ENCODE results near the gene NKAIN2.

NKAIN2 gene

GRCh38 chr6:124613031-124613430 lies 809.4 kb downstream of the NKAIN2 start:
- no peak overlapping the region for H4K8ac ChIP-seq (ENCODE audit: low read depth, low read length)
- H4K5ac ChIP-seq (ENCODE audit: low read length): no peak overlapping the region
- no peak overlapping the region for H3K9ac ChIP-seq (ENCODE audit: low read length)
- H3K23ac ChIP-seq (ENCODE audit: low read length): no peak overlapping the region
- H3K56ac ChIP-seq (ENCODE audit: low read length): no peak overlapping the region
- no peak overlapping the region for H3K27ac ChIP-seq (ENCODE audit: low read depth, low read length)
- DNase-seq: no peak
- H3K4me2 ChIP-seq (ENCODE audit: low read length): no peak overlapping the region
- no peak overlapping the region for H3K4me3 ChIP-seq (ENCODE audit: low read length)
- H2BK5ac ChIP-seq (ENCODE audit: low read length): no peak overlapping the region
- no peak overlapping the region for H2BK15ac ChIP-seq (replicated peaks; ENCODE audit: low read depth)
- H3K4ac ChIP-seq (ENCODE audit: low read depth, low read length): no peak overlapping the region
- H3K27me3 ChIP-seq (ENCODE audit: insufficient read depth, low read length, poor library complexity): no peaks in the 10 kb centered on the region
- H3K18ac ChIP-seq (ENCODE audit: low read length): no peak overlapping the region
- no peaks in the 10 kb centered on the region for H3K79me1 ChIP-seq (ENCODE audit: low read length)
- H3K4me1 ChIP-seq (ENCODE audit: control insufficient read depth, low read depth, low read length): no peaks in the 10 kb centered on the region
- H3K36me3 ChIP-seq (ENCODE audit: control insufficient read depth, insufficient read depth, low read length): no peaks in the 10 kb centered on the region
- no CpG with 5 or more reads among the region's 2 CpGs for WGBS (ENCODE audit: extremely low coverage, insufficient coverage, low lambda C conversion rate)
- no peak overlapping the region for H2AK5ac ChIP-seq (ENCODE audit: low read length)
- H2BK120ac ChIP-seq (ENCODE audit: low read depth, low read length): no peak overlapping the region
- H3K79me2 ChIP-seq (ENCODE audit: control insufficient read depth, insufficient read depth, low read length): no peaks in the 10 kb centered on the region

- H3K4ac ChIP-seq (ENCODE audit: low read depth, low read length): no peak overlapping the region
- WGBS (ENCODE audit: extremely low coverage, insufficient coverage, low lambda C conversion rate): no CpG with 5 or more reads among the region's 5 CpGs
- no peak overlapping the region for H3K4me2 ChIP-seq (ENCODE audit: low read length)
- no peak overlapping the region for H2AK5ac ChIP-seq (ENCODE audit: low read length)
- H3K9ac ChIP-seq (ENCODE audit: low read length): no peak overlapping the region
- no peak overlapping the region for H3K27ac ChIP-seq (ENCODE audit: low read depth, low read length)
- H3K4me3 ChIP-seq (ENCODE audit: low read length): no peak overlapping the region
- H3K23ac ChIP-seq (ENCODE audit: low read length): no peak overlapping the region
- H3K18ac ChIP-seq (ENCODE audit: low read length): no peak overlapping the region
- H2BK5ac ChIP-seq (ENCODE audit: low read length): no peak overlapping the region
- H2BK15ac ChIP-seq (replicated peaks; ENCODE audit: low read depth): no peak overlapping the region
- H3K79me2 ChIP-seq (ENCODE audit: control insufficient read depth, insufficient read depth, low read length): no peaks in the 10 kb centered on the region
- peaks cover 8% of the 10 kb centered on the region for H3K4me1 ChIP-seq (ENCODE audit: control insufficient read depth, low read depth, low read length)
- no peak overlapping the region for H4K5ac ChIP-seq (ENCODE audit: low read length)
- no peak overlapping the region for H3K56ac ChIP-seq (ENCODE audit: low read length)
- no peaks in the 10 kb centered on the region for H3K36me3 ChIP-seq (ENCODE audit: control insufficient read depth, insufficient read depth, low read length)
- no peak overlapping the region for H2BK120ac ChIP-seq (ENCODE audit: low read depth, low read length)
- DNase-seq: no peak
- H3K27me3 ChIP-seq (ENCODE audit: insufficient read depth, low read length, poor library complexity): no peaks in the 10 kb centered on the region
- H4K8ac ChIP-seq (ENCODE audit: low read depth, low read length): no peak overlapping the region
- H3K79me1 ChIP-seq (ENCODE audit: low read length): no peaks in the 10 kb centered on the region
Measured at GRCh38 chr6:124622351-124622750, 818.7 kb downstream of the NKAIN2 start.

GRCh38 chr6:124633655-124634054 lies 830.0 kb downstream of the NKAIN2 start:
- H3K23ac ChIP-seq (ENCODE audit: low read length): no peak overlapping the region
- H2BK120ac ChIP-seq (ENCODE audit: low read depth, low read length): no peak overlapping the region
- no peak overlapping the region for H2AK5ac ChIP-seq (ENCODE audit: low read length)
- H3K4me3 ChIP-seq (ENCODE audit: low read length): no peak overlapping the region
- no peaks in the 10 kb centered on the region for H3K36me3 ChIP-seq (ENCODE audit: control insufficient read depth, insufficient read depth, low read length)
- no peak overlapping the region for H4K8ac ChIP-seq (ENCODE audit: low read depth, low read length)
- H3K56ac ChIP-seq (ENCODE audit: low read length): no peak overlapping the region
- H3K4me1 ChIP-seq (ENCODE audit: control insufficient read depth, low read depth, low read length): no peaks in the 10 kb centered on the region
- DNase-seq: no peak
- no peak overlapping the region for H2BK5ac ChIP-seq (ENCODE audit: low read length)
- H3K18ac ChIP-seq (ENCODE audit: low read length): no peak overlapping the region
- no CpG with 5 or more reads among the region's 3 CpGs for WGBS (ENCODE audit: extremely low coverage, insufficient coverage, low lambda C conversion rate)
- H4K5ac ChIP-seq (ENCODE audit: low read length): no peak overlapping the region
- H3K27ac ChIP-seq (ENCODE audit: low read depth, low read length): no peak overlapping the region
- no peaks in the 10 kb centered on the region for H3K79me2 ChIP-seq (ENCODE audit: control insufficient read depth, insufficient read depth, low read length)
- no peak overlapping the region for H3K4me2 ChIP-seq (ENCODE audit: low read length)
- H3K9ac ChIP-seq (ENCODE audit: low read length): no peak overlapping the region
- no peak overlapping the region for H2BK15ac ChIP-seq (replicated peaks; ENCODE audit: low read depth)
- no peaks in the 10 kb centered on the region for H3K79me1 ChIP-seq (ENCODE audit: low read length)
- H3K27me3 ChIP-seq (ENCODE audit: insufficient read depth, low read length, poor library complexity): no peaks in the 10 kb centered on the region
- no peak overlapping the region for H3K4ac ChIP-seq (ENCODE audit: low read depth, low read length)

- H3K4me1 ChIP-seq (ENCODE audit: control insufficient read depth, low read depth, low read length): no peaks in the 10 kb centered on the region
- H2BK120ac ChIP-seq (ENCODE audit: low read depth, low read length): no peak overlapping the region
- H3K27ac ChIP-seq (ENCODE audit: low read depth, low read length): no peak overlapping the region
- H3K4ac ChIP-seq (ENCODE audit: low read depth, low read length): no peak overlapping the region
- H3K79me1 ChIP-seq (ENCODE audit: low read length): no peaks in the 10 kb centered on the region
- no peak overlapping the region for H3K4me2 ChIP-seq (ENCODE audit: low read length)
- no peak overlapping the region for H4K8ac ChIP-seq (ENCODE audit: low read depth, low read length)
- no peak overlapping the region for H2BK5ac ChIP-seq (ENCODE audit: low read length)
- no peak overlapping the region for H2BK15ac ChIP-seq (replicated peaks; ENCODE audit: low read depth)
- no peaks in the 10 kb centered on the region for H3K36me3 ChIP-seq (ENCODE audit: control insufficient read depth, insufficient read depth, low read length)
- no peak overlapping the region for H2AK5ac ChIP-seq (ENCODE audit: low read length)
- H4K5ac ChIP-seq (ENCODE audit: low read length): no peak overlapping the region
- H3K18ac ChIP-seq (ENCODE audit: low read length): no peak overlapping the region
- no peak for DNase-seq
- H3K56ac ChIP-seq (ENCODE audit: low read length): no peak overlapping the region
- WGBS (ENCODE audit: extremely low coverage, insufficient coverage, low lambda C conversion rate): no CpG with 5 or more reads among the region's 4 CpGs
- no peak overlapping the region for H3K9ac ChIP-seq (ENCODE audit: low read length)
- H3K79me2 ChIP-seq (ENCODE audit: control insufficient read depth, insufficient read depth, low read length): no peaks in the 10 kb centered on the region
- H3K23ac ChIP-seq (ENCODE audit: low read length): no peak overlapping the region
- no peak overlapping the region for H3K4me3 ChIP-seq (ENCODE audit: low read length)
- no peaks in the 10 kb centered on the region for H3K27me3 ChIP-seq (ENCODE audit: insufficient read depth, low read length, poor library complexity)
Measured at GRCh38 chr6:124640432-124640831, 836.8 kb downstream of the NKAIN2 start.

GRCh38 chr6:124655866-124656265 lies 852.2 kb downstream of the NKAIN2 start:
- Histone ChIP-seq H2AK5ac (ENCODE audit: low read length) (no peak overlapping the region), H3K18ac (ENCODE audit: low read length) (no peak overlapping the region), H2BK120ac (ENCODE audit: low read depth, low read length) (no peak overlapping the region), H3K27me3 (ENCODE audit: insufficient read depth, low read length, poor library complexity) (no peaks in the 10 kb centered on the region), H3K23ac (ENCODE audit: low read length) (no peak overlapping the region), H3K4ac (ENCODE audit: low read depth, low read length) (no peak overlapping the region), H3K4me3 (ENCODE audit: low read length) (no peak overlapping the region), H2BK15ac (replicated peaks; ENCODE audit: low read depth) (no peak overlapping the region), H3K36me3 (ENCODE audit: control insufficient read depth, insufficient read depth, low read length) (no peaks in the 10 kb centered on the region), H2BK5ac (ENCODE audit: low read length) (no peak overlapping the region), H3K79me1 (ENCODE audit: low read length) (no peaks in the 10 kb centered on the region), H3K4me1 (ENCODE audit: control insufficient read depth, low read depth, low read length) (peaks cover under 1% of the 10 kb centered on the region), H3K27ac (ENCODE audit: low read depth, low read length) (no peak overlapping the region), H3K9ac (ENCODE audit: low read length) (no peak overlapping the region), H3K4me2 (ENCODE audit: low read length) (no peak overlapping the region), H3K79me2 (ENCODE audit: control insufficient read depth, insufficient read depth, low read length) (no peaks in the 10 kb centered on the region), H4K8ac (ENCODE audit: low read depth, low read length) (no peak overlapping the region), H3K56ac (ENCODE audit: low read length) (no peak overlapping the region), H4K5ac (ENCODE audit: low read length) (no peak overlapping the region)
- WGBS (ENCODE audit: extremely low coverage, insufficient coverage, low lambda C conversion rate): no CpG with 5 or more reads among the region's 1 CpG
- no peak for DNase-seq

- H3K4me1 ChIP-seq (ENCODE audit: control insufficient read depth, low read depth, low read length): peaks cover 4% of the 10 kb centered on the region
- no peak overlapping the region for H3K9ac ChIP-seq (ENCODE audit: low read length)
- H4K5ac ChIP-seq (ENCODE audit: low read length): no peak overlapping the region
- H3K36me3 ChIP-seq (ENCODE audit: control insufficient read depth, insufficient read depth, low read length): no peaks in the 10 kb centered on the region
- H3K79me1 ChIP-seq (ENCODE audit: low read length): no peaks in the 10 kb centered on the region
- no peak overlapping the region for H3K23ac ChIP-seq (ENCODE audit: low read length)
- no peaks in the 10 kb centered on the region for H3K27me3 ChIP-seq (ENCODE audit: insufficient read depth, low read length, poor library complexity)
- H4K8ac ChIP-seq (ENCODE audit: low read depth, low read length): no peak overlapping the region
- WGBS (ENCODE audit: extremely low coverage, insufficient coverage, low lambda C conversion rate): no CpG with 5 or more reads among the region's 8 CpGs
- H3K79me2 ChIP-seq (ENCODE audit: control insufficient read depth, insufficient read depth, low read length): no peaks in the 10 kb centered on the region
- no peak overlapping the region for H2BK15ac ChIP-seq (replicated peaks; ENCODE audit: low read depth)
- H3K18ac ChIP-seq (ENCODE audit: low read length): no peak overlapping the region
- no peak overlapping the region for H2BK5ac ChIP-seq (ENCODE audit: low read length)
- H3K4me3 ChIP-seq (ENCODE audit: low read length): no peak overlapping the region
- DNase-seq: no peak
- no peak overlapping the region for H3K27ac ChIP-seq (ENCODE audit: low read depth, low read length)
- no peak overlapping the region for H3K4me2 ChIP-seq (ENCODE audit: low read length)
- no peak overlapping the region for H3K4ac ChIP-seq (ENCODE audit: low read depth, low read length)
- H2BK120ac ChIP-seq (ENCODE audit: low read depth, low read length): no peak overlapping the region
- H2AK5ac ChIP-seq (ENCODE audit: low read length): no peak overlapping the region
- H3K56ac ChIP-seq (ENCODE audit: low read length): no peak overlapping the region
Measured at GRCh38 chr6:124658053-124658452, 854.4 kb downstream of the NKAIN2 start.
